Activated naive CD8-positive, alpha-beta T cell treated with anti-CD3 and anti-CD28 coated beads for 36 hours (primary cell): ENCODE data around the gene AIG1. TPM values are rescaled to one million over a fixed set of nuclear protein-coding genes. Genes with fewer than 3 reads are reported as not detected.
A peak's percentile ranks its signal among the peaks of the same experiment; 100 is the strongest.
"Not testable (repeated sequence)": the region's sequence is repeated elsewhere in the genome, so short reads cannot be mapped to it uniquely, and the experiment has no call there.

Source experiments
- DNase-seq: peaks from one replicate; pipeline ENCODE4 v3.0.0; 2021
- H3K27ac Mint-ChIP-seq: one replicate; pipeline ENCODE4 v1.8.0; 2022; ENCODE audit warnings: mild to moderate bottlenecking, moderate library complexity, mixed read lengths
- H3K27me3 Mint-ChIP-seq: one replicate; pipeline ENCODE4 v1.8.0; 2022; ENCODE audit warnings: mild to moderate bottlenecking, mixed read lengths
- H3K36me3 Mint-ChIP-seq: one replicate; pipeline ENCODE4 v1.8.0; 2021; ENCODE audit warnings: mild to moderate bottlenecking, mixed read lengths
- H3K4me1 Mint-ChIP-seq: one replicate; pipeline ENCODE4 v1.8.0; 2021; ENCODE audit warnings: mixed read lengths
- H3K4me3 Mint-ChIP-seq: one replicate; pipeline ENCODE4 v1.8.0; 2022; ENCODE audit warnings: mild to moderate bottlenecking, moderate library complexity, mixed read lengths
- H3K9me3 Mint-ChIP-seq: one replicate; pipeline ENCODE4 v1.8.0; 2022; ENCODE audit warnings: mixed read lengths
- total RNA-seq, 2 experiments: library from RNA; stranded (reverse); gene quantifications; one replicate each; pipeline ENCODE4 v1.2.3, GENCODE V29; 2021

Gene AIG1
- total RNA-seq, 2 experiments from 2014 or later: 19.8 to 20.1 TPM

GRCh38 chr6:143044345-143044744 is 16.3 kb upstream of the AIG1 start:
- not testable (repeated sequence) for H3K9me3 Mint-ChIP-seq, H3K36me3 Mint-ChIP-seq, H3K27ac Mint-ChIP-seq, H3K4me1 Mint-ChIP-seq, DNase-seq, H3K4me3 Mint-ChIP-seq
- H3K27me3 Mint-ChIP-seq: peaks cover 16% of the 10 kb centered on the region

- Mint-ChIP-seq H3K4me1 (peaks cover 12% of the 10 kb centered on the region), H3K36me3 (no peaks in the 10 kb centered on the region), H3K27ac (no peak overlapping the region), H3K9me3 (peaks cover 2% of the 10 kb centered on the region), H3K27me3 (peaks cover 11% of the 10 kb centered on the region), H3K4me3 (no peak overlapping the region)
- no peak for DNase-seq
These were observed 11.1 kb upstream of the AIG1 start for GRCh38 chr6:143049611-143050010.

GRCh38 chr6:143050509-143050908 is 10.2 kb upstream of the AIG1 start:
- Mint-ChIP-seq H3K9me3 (peaks cover 2% of the 10 kb centered on the region), H3K36me3 (no peaks in the 10 kb centered on the region), H3K27me3 (peaks cover 4% of the 10 kb centered on the region), H3K4me3 (no peak overlapping the region), H3K4me1 (peaks cover 12% of the 10 kb centered on the region), H3K27ac (no peak overlapping the region)
- no peak for DNase-seq

GRCh38 chr6:143052282-143052681 is 8.4 kb upstream of the AIG1 start:
- Mint-ChIP-seq H3K27me3 (no peaks in the 10 kb centered on the region), H3K9me3 (peaks cover 2% of the 10 kb centered on the region), H3K4me1 (peaks cover 12% of the 10 kb centered on the region), H3K27ac (no peak overlapping the region), H3K36me3 (no peaks in the 10 kb centered on the region), H3K4me3 (no peak overlapping the region)
- no peak for DNase-seq

- H3K4me3 Mint-ChIP-seq: no peak overlapping the region
- no peak overlapping the region for H3K27ac Mint-ChIP-seq
- H3K27me3 Mint-ChIP-seq: no peaks in the 10 kb centered on the region
- no peak for DNase-seq
- peaks cover 13% of the 10 kb centered on the region for H3K4me1 Mint-ChIP-seq
- no peaks in the 10 kb centered on the region for H3K36me3 Mint-ChIP-seq
- no peaks in the 10 kb centered on the region for H3K9me3 Mint-ChIP-seq
These were observed 6.8 kb upstream of the AIG1 start for GRCh38 chr6:143053856-143054255.

GRCh38 chr6:143054329-143054728 is 6.4 kb upstream of the AIG1 start:
- no peaks in the 10 kb centered on the region for H3K27me3 Mint-ChIP-seq
- H3K36me3 Mint-ChIP-seq: no peaks in the 10 kb centered on the region
- no peaks in the 10 kb centered on the region for H3K9me3 Mint-ChIP-seq
- no peak overlapping the region for H3K27ac Mint-ChIP-seq
- DNase-seq: no peak
- H3K4me1 Mint-ChIP-seq: peaks cover 17% of the 10 kb centered on the region
- H3K4me3 Mint-ChIP-seq: no peak overlapping the region

GRCh38 chr6:143055213-143055612 is 5.5 kb upstream of the AIG1 start:
- H3K4me1 Mint-ChIP-seq: peaks cover 26% of the 10 kb centered on the region
- no peaks in the 10 kb centered on the region for H3K27me3 Mint-ChIP-seq
- H3K9me3 Mint-ChIP-seq: no peaks in the 10 kb centered on the region
- DNase-seq: no peak
- H3K27ac Mint-ChIP-seq: no peak overlapping the region
- no peak overlapping the region for H3K4me3 Mint-ChIP-seq
- H3K36me3 Mint-ChIP-seq: no peaks in the 10 kb centered on the region

- Mint-ChIP-seq H3K4me1 (peaks cover 27% of the 10 kb centered on the region), H3K36me3 (peaks cover under 1% of the 10 kb centered on the region), H3K9me3 (no peaks in the 10 kb centered on the region), H3K4me3 (no peak overlapping the region), H3K27me3 (no peaks in the 10 kb centered on the region), H3K27ac (no peak overlapping the region)
- DNase-seq: no peak
These were observed 4.8 kb upstream of the AIG1 start for GRCh38 chr6:143055891-143056290.

- Mint-ChIP-seq H3K27me3 (no peaks in the 10 kb centered on the region), H3K4me3 (no peak overlapping the region), H3K4me1 (peaks cover 30% of the 10 kb centered on the region), H3K27ac (peak overlapping the region; percentile 96), H3K36me3 (peaks cover 6% of the 10 kb centered on the region), H3K9me3 (no peaks in the 10 kb centered on the region)
- DNase-seq: no peak
These were observed 1.7 kb upstream of the AIG1 start for GRCh38 chr6:143058987-143059386.

- Mint-ChIP-seq H3K4me1 (peaks cover 31% of the 10 kb centered on the region), H3K36me3 (peaks cover 6% of the 10 kb centered on the region), H3K27me3 (no peaks in the 10 kb centered on the region), H3K27ac (peak overlapping the region; percentile 96), H3K4me3 (peak overlapping the region; percentile 88), H3K9me3 (no peaks in the 10 kb centered on the region)
- DNase-seq: peak; percentile 36
These were observed 881 bp upstream of the AIG1 start for GRCh38 chr6:143059663-143060353.

GRCh38 chr6:143060354-143060805 is 309 bp upstream of the AIG1 start:
- Mint-ChIP-seq H3K27me3 (no peaks in the 10 kb centered on the region), H3K27ac (peak overlapping the region; percentile 96), H3K4me1 (peaks cover 34% of the 10 kb centered on the region), H3K9me3 (no peaks in the 10 kb centered on the region), H3K36me3 (peaks cover 6% of the 10 kb centered on the region), H3K4me3 (peak overlapping the region; percentile 88)
- peak; percentile 84 for DNase-seq

- no peak for DNase-seq
- no peaks in the 10 kb centered on the region for H3K27me3 Mint-ChIP-seq
- H3K27ac Mint-ChIP-seq: peak overlapping the region; percentile 93
- peaks cover 34% of the 10 kb centered on the region for H3K4me1 Mint-ChIP-seq
- peak overlapping the region; percentile 92 for H3K4me3 Mint-ChIP-seq
- peaks cover 6% of the 10 kb centered on the region for H3K36me3 Mint-ChIP-seq
- peaks cover 2% of the 10 kb centered on the region for H3K9me3 Mint-ChIP-seq
These were observed 1.1 kb downstream of the AIG1 start for GRCh38 chr6:143061597-143062385.

GRCh38 chr6:143062551-143062950 is 1.9 kb downstream of the AIG1 start:
- DNase-seq: no peak
- Mint-ChIP-seq H3K4me1 (peaks cover 34% of the 10 kb centered on the region), H3K36me3 (peaks cover 6% of the 10 kb centered on the region), H3K9me3 (peaks cover 2% of the 10 kb centered on the region), H3K4me3 (peak overlapping the region; percentile 15), H3K27me3 (no peaks in the 10 kb centered on the region), H3K27ac (no peak overlapping the region)

GRCh38 chr6:143063631-143064030 is 2.9 kb downstream of the AIG1 start:
- H3K4me3 Mint-ChIP-seq: no peak overlapping the region
- H3K36me3 Mint-ChIP-seq: peaks cover 6% of the 10 kb centered on the region

GRCh38 chr6:143064271-143064670 is 3.6 kb downstream of the AIG1 start:
- Mint-ChIP-seq H3K4me3 (no peak overlapping the region), H3K9me3 (peaks cover 2% of the 10 kb centered on the region), H3K36me3 (peaks cover 6% of the 10 kb centered on the region), H3K27ac (no peak overlapping the region), H3K27me3 (no peaks in the 10 kb centered on the region), H3K4me1 (peaks cover 29% of the 10 kb centered on the region)
- no peak for DNase-seq

More at GRCh38 chr6:143063631-143064030, 2.9 kb downstream of the AIG1 start:
- DNase-seq: no peak
- no peaks in the 10 kb centered on the region for H3K27me3 Mint-ChIP-seq
- H3K4me1 Mint-ChIP-seq: peaks cover 34% of the 10 kb centered on the region
- no peak overlapping the region for H3K27ac Mint-ChIP-seq
- H3K9me3 Mint-ChIP-seq: peaks cover 2% of the 10 kb centered on the region
